PC-3 (cell line): ENCODE measurements around the gene LCNL1.

Experiments used
- CTCF ChIP-seq: fragments of 300-600 bp; sonication (generic); conservative IDR thresholded peaks from 2 replicates; pipeline ENCODE4 v1.5.1; 2017; ENCODE audit warnings: antibody characterized with exemption, low read depth, mild to moderate bottlenecking, low read length
- EZH2 ChIP-seq: fragments of 300-600 bp; sonication (generic); IDR thresholded peaks from one replicate; pipeline ENCODE4 v1.6.1; 2017; ENCODE audit warnings: antibody characterized with exemption, mild to moderate bottlenecking, low read length; ENCODE audit not compliant: unreplicated experiment

- TF ChIP-seq CTCF: no peak
- no peak for TF ChIP-seq EZH2
Observed at GRCh38 chr9:136991993-136992818, 9.4 kb downstream of the LCNL1 start, which contains the start of gene PAXX.
